Osteoblast (primary cell): Measurements from ENCODE around the gene ZDHHC7. TPM values are rescaled to one million over a fixed set of nuclear protein-coding genes. Genes with fewer than 3 reads are reported as not detected.
A peak's percentile ranks its signal among the peaks of the same experiment; 100 is the strongest.
"Not testable (repeated sequence)": the region's sequence is repeated elsewhere in the genome, so short reads cannot be mapped to it uniquely, and the experiment has no call there.

Experiments
- DNase-seq: peaks from one replicate; pipeline ENCODE4 v3.0.0; 2011; ENCODE audit warnings: low spot score, mixed read lengths; ENCODE audit not compliant: insufficient read length; ENCODE audit errors: missing footprints
- H2AFZ ChIP-seq: 2 replicates; pipeline ENCODE4 v1.6.0; 2011; ENCODE audit warnings: mild to moderate bottlenecking, low read length
- H3K27ac ChIP-seq: 2 replicates; pipeline ENCODE4 v1.5.1; 2011; ENCODE audit warnings: mild to moderate bottlenecking, low read depth, low read length, moderate library complexity
- H3K27me3 ChIP-seq: 2 replicates; pipeline ENCODE4 v1.6.0; 2012; ENCODE audit warnings: mild to moderate bottlenecking, control low read depth, inconsistent platforms, low read length, moderate library complexity; ENCODE audit not compliant: insufficient read depth
- H3K36me3 ChIP-seq: 2 replicates; pipeline ENCODE4 v1.5.1; 2011; ENCODE audit warnings: mild to moderate bottlenecking, low read length, control low read depth, moderate library complexity; ENCODE audit not compliant: insufficient read depth
- H3K4me1 ChIP-seq: 2 replicates; pipeline ENCODE4 v1.5.1; 2011; ENCODE audit warnings: mild to moderate bottlenecking, low read length, control low read depth, moderate library complexity; ENCODE audit not compliant: insufficient read depth
- H3K4me2 ChIP-seq: 2 replicates; pipeline ENCODE4 v1.6.0; 2011; ENCODE audit warnings: mild to moderate bottlenecking, low read length; ENCODE audit not compliant: insufficient read depth
- H3K4me3 ChIP-seq: fragments of 200-600 bp; sonication (generic); 3 replicates; pipeline ENCODE4 v1.5.1; 2012; ENCODE audit warnings: mild to moderate bottlenecking, low read length, inconsistent platforms; ENCODE audit not compliant: insufficient read depth
- H3K79me2 ChIP-seq: 2 replicates; pipeline ENCODE4 v1.6.0; 2012; ENCODE audit warnings: mild to moderate bottlenecking, low read length, control low read depth, inconsistent platforms; ENCODE audit not compliant: insufficient read depth
- H3K9me3 ChIP-seq: 2 replicates; pipeline ENCODE4 v1.5.1; 2011; ENCODE audit warnings: low read depth, low read length, control low read depth
- H4K20me1 ChIP-seq: 2 replicates; pipeline ENCODE4 v1.6.0; 2012; ENCODE audit warnings: mild to moderate bottlenecking, low read length, control low read depth; ENCODE audit not compliant: insufficient read depth
- total RNA-seq: library from RNA; depleted of rRNA; stranded (reverse); fragments of >200 nt; gene quantifications from 2 replicates; pipeline ENCODE4 v1.2.3, GENCODE V29; 2012
- TF ChIP-seq, protein P1 (sequence below): IDR thresholded peaks from 2 replicates; pipeline ENCODE4 v1.5.1; 2011; ENCODE audit warnings: mild to moderate bottlenecking, low read depth, low read length, moderate library complexity; ENCODE audit errors: extremely low read depth

Gene ZDHHC7
- total RNA-seq, 1 donor: 134 TPM

DNA sequence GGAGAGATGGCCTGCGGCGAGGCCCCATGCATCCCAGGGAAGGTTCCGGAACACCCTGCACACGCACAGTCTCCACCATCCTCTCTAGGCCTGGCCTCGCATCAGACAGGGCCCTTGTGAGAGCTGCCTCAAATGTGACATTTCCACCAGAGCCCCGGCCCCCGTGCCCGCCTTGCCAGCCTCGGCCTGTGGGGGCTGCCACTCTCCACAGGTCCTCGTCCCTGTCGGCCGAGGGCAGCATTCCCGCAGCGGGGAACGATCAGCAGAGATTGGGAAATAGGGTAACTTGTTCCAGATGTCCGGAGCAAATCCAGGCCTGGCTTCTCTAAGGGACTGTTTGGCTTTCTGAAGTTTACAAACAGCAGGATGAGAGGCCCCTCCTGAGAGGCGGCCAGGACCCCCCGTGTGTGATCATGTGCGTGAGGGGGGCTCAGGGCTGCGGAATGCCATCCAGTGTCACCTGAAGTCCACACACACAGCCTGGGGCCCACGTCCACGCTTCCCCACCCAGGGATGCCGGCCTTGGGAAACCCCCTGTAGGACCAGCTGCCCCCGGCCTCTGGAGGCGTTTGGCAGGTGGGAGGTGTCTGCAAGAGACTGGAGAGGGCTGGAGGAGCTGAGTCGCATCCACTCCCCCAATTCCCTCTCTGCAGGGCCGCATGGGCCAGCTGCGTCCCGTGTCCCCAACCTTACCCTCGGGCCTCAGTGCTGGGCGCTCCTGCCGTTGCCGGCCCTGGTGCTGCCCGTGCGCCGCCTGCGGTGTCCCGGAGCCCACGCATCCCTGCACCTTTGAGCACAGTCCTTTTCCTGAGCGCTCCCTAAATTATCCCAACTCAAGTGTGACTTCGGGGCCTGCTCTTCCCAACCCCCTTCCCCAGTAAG is 70.4 kb downstream of the ZDHHC7 start:
- Histone ChIP-seq H3K9me3 (peaks cover 2% of the 10 kb centered on the region), H3K27ac (no peak overlapping the region), H3K4me2 (no peak overlapping the region), H4K20me1 (no peaks in the 10 kb centered on the region), H3K36me3 (no peaks in the 10 kb centered on the region), H3K4me1 (no peaks in the 10 kb centered on the region), H3K79me2 (no peaks in the 10 kb centered on the region), H3K4me3 (no peak overlapping the region), H2AFZ (no peak overlapping the region), H3K27me3 (no peaks in the 10 kb centered on the region)
- DNase-seq: peak; percentile 48
- TF ChIP-seq, protein P1, sequence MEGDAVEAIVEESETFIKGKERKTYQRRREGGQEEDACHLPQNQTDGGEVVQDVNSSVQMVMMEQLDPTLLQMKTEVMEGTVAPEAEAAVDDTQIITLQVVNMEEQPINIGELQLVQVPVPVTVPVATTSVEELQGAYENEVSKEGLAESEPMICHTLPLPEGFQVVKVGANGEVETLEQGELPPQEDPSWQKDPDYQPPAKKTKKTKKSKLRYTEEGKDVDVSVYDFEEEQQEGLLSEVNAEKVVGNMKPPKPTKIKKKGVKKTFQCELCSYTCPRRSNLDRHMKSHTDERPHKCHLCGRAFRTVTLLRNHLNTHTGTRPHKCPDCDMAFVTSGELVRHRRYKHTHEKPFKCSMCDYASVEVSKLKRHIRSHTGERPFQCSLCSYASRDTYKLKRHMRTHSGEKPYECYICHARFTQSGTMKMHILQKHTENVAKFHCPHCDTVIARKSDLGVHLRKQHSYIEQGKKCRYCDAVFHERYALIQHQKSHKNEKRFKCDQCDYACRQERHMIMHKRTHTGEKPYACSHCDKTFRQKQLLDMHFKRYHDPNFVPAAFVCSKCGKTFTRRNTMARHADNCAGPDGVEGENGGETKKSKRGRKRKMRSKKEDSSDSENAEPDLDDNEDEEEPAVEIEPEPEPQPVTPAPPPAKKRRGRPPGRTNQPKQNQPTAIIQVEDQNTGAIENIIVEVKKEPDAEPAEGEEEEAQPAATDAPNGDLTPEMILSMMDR: no peak

DNA sequence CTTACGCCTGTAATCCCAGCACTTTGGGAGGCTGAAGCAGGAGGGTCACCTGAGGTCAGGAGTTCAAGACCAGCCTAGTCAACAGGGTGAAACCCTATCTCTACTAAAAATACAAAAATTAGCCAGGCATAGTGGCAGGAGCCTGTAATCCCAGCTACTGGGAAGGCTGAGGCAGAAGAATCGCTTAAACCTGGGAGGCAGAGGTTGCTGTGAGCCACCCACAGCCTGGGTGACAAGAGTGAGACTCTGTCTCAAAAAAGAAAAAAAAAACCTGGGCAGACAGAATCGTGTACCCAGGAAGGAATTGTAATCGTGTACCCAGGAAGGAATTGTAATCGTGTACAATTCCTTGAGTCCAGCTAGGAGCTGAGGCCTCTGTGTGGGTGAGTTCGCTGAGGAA is 72.7 kb downstream of the ZDHHC7 start:
- not testable (repeated sequence) for H3K4me3 ChIP-seq, H3K9me3 ChIP-seq, H3K4me1 ChIP-seq, H3K79me2 ChIP-seq, H2AFZ ChIP-seq, H4K20me1 ChIP-seq, H3K36me3 ChIP-seq, H3K27me3 ChIP-seq, DNase-seq, H3K4me2 ChIP-seq, H3K27ac ChIP-seq

DNA sequence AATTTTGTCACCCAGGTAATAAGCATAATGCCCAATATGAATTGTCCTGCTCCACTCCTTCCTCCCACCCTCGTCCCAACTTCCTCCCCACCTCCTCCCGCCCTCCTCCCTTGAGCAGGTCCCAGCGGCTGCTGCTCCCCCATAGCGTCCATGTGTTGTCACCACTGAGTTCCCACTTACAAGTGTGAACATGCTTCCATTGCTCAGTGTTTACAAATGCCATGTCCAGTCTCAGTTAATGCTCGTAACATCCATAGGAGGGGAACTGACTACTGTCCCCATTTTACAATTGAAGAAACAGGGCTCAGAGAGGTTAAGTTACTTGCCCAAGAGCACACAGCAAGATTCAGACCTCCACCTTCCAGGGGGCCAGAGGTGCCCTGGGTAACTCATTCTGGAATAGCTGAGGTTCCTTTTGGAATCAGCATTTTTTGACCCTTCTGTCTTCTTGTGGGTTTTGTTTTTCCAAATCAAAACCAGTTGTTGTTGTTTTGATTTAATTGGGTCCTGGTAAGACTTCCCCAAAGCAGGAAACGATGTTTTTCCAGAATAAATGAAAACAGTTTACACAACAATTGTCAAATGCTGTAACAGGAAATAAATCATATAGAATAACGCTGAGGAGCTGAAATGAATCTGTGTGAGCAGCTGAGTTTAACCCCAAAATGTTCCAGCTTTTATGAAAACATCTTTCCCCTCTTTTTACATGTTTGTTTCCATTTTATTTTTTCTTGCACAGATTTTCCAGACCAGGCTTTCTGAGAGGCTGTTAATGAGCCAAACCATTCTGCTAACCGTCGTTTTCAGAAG is 73.9 kb downstream of the ZDHHC7 start:
- no peaks in the 10 kb centered on the region for H3K9me3 ChIP-seq
- no peak overlapping the region for H3K4me3 ChIP-seq
- no peak overlapping the region for H3K4me2 ChIP-seq
- H3K36me3 ChIP-seq: no peaks in the 10 kb centered on the region
- no peaks in the 10 kb centered on the region for H3K27me3 ChIP-seq
- no peaks in the 10 kb centered on the region for H4K20me1 ChIP-seq
- H3K4me1 ChIP-seq: peaks cover 5% of the 10 kb centered on the region
- TF ChIP-seq, protein P1: no peak
- DNase-seq: no peak
- no peak overlapping the region for H2AFZ ChIP-seq
- no peak overlapping the region for H3K27ac ChIP-seq
- H3K79me2 ChIP-seq: no peaks in the 10 kb centered on the region

DNA sequence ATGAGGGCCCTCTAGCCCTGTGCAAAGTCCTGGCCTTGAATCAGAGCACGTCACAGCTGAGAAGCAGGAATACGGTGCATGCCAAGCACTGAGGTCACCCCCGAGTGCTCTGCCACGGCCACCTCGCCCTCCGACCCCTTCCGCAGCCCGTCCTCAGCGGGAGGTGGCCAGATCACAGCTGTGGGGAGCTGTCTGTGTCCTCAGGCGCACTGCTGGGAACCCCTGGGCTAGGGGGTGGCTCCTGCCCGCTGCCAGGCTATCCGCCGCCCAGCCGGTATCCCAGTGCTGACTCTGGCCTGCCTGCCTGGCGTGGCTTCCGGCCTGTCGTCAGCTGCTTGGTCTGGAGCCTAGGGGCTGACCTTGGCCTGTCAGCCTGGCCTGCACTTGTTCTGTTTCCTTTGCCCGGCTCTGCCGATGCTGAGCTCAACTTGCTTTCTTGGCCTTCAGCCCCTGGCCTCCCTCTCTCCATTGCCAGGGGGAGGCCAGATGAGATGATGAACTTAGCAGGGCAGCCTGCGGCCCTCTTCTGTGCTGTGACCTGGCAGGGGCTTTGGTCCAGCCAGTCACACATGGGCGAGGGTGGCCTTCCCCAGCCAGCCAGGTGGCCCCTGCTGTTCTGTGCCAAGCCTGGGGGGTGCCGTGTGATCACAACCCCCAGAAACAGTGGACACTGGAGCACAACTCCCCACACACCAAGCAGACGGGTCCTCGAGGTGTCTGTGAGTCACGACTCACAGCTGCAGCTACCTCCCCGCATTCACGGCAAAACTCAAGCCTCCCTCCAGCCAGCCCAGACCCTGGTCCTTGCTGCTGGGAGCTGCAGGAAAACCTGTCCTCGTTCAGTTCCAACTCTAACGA is 77.3 kb downstream of the ZDHHC7 start:
- Histone ChIP-seq H3K4me1 (peaks cover 6% of the 10 kb centered on the region), H2AFZ (peak overlapping the region; percentile 83), H3K9me3 (no peaks in the 10 kb centered on the region), H3K79me2 (no peaks in the 10 kb centered on the region), H4K20me1 (no peaks in the 10 kb centered on the region), H3K27ac (peak overlapping the region; percentile 37), H3K36me3 (no peaks in the 10 kb centered on the region), H3K4me3 (no peak overlapping the region), H3K4me2 (peak overlapping the region; percentile 18), H3K27me3 (no peaks in the 10 kb centered on the region)
- DNase-seq: peak; percentile 93
- TF ChIP-seq, protein P1: no peak
